Measurements from ENCODE around the gene MAN2B2. TPM values are rescaled to one million over a fixed set of nuclear protein-coding genes. Genes with fewer than 3 reads are reported as not detected.
A peak's percentile ranks its signal among the peaks of the same experiment; 100 is the strongest.

MAN2B2 gene
- polyA plus RNA-seq, 1 experiment, result 22.8 TPM

GRCh38 chr4:6660430-6660829 is 85.4 kb downstream of the MAN2B2 start:
- CTCF ChIA-PET, result interaction anchor here (1.1 kb wide), 1 partner anchor 8 kb away, joined by 4 read pairs; no protein-coding TSS in a partner anchor
- H3K9me3 ChIP-seq (ENCODE audit: control insufficient read depth, insufficient read depth, low read length), result peaks cover 7% of the 10 kb centered on the region; the same call in 1 of the 2 replicates

GRCh38 chr4:6662591-6662990 is 87.6 kb downstream of the MAN2B2 start:
- peaks cover 6% of the 10 kb centered on the region for H3K27me3 ChIP-seq (ENCODE audit: control insufficient read depth, insufficient read depth, low read length)
- no peak overlapping the region for H3K4me3 ChIP-seq (ENCODE audit: low read depth, low read length)
- POLR2A ChIA-PET, result interaction anchor here (2.9 kb wide), 1 partner anchor 11 kb away, joined by 10 read pairs; a partner anchor contains a TSS
- no peak for DNase-seq (ENCODE audit: low read depth, low spot score)
- TF ChIP-seq CTCF (IDR thresholded peaks at IDR 0.05; ENCODE audit: low read depth, low read length), result no peak
- CTCF ChIA-PET, result interaction anchor here (0.6 to 2.5 kb wide), 3 partner anchors 10 to 439 kb away, joined by 3 to 6 read pairs (median 4); no protein-coding TSS in a partner anchor
- H3K27ac ChIP-seq (ENCODE audit: low read depth, low read length), result no peak overlapping the region
- peaks cover 9% of the 10 kb centered on the region; the same call in 1 of the 2 replicates for H3K9me3 ChIP-seq (ENCODE audit: control insufficient read depth, insufficient read depth, low read length)

More at GRCh38 chr4:6660430-6660829, 85.4 kb downstream of the MAN2B2 start:
- DNase-seq (ENCODE audit: low read depth, low spot score), result no peak
- TF ChIP-seq CTCF (IDR thresholded peaks at IDR 0.05; ENCODE audit: low read depth, low read length), result no peak
- H3K4me3 ChIP-seq (ENCODE audit: low read depth, low read length), result no peak overlapping the region
- POLR2A ChIA-PET, result no interaction called here
- peaks cover 6% of the 10 kb centered on the region for H3K27me3 ChIP-seq (ENCODE audit: control insufficient read depth, insufficient read depth, low read length)
- H3K27ac ChIP-seq (ENCODE audit: low read depth, low read length), result no peak overlapping the region

- H3K27me3 ChIP-seq (ENCODE audit: control insufficient read depth, insufficient read depth, low read length), result peaks cover 6% of the 10 kb centered on the region
- H3K27ac ChIP-seq (ENCODE audit: low read depth, low read length), result no peak overlapping the region
- no peak for DNase-seq (ENCODE audit: low read depth, low spot score)
- ChIA-PET POLR2A (interaction anchor here (1.0 to 2.9 kb wide), 2 partner anchors 10 to 23 kb away, joined by 3 to 10 read pairs; partner anchors contain the start of gene MRFAP1), CTCF (interaction anchor here (0.8 to 2.5 kb wide), 2 partner anchors 9 to 311 kb away, joined by 3 to 6 read pairs; no protein-coding TSS in a partner anchor)
- TF ChIP-seq CTCF (IDR thresholded peaks at IDR 0.05; ENCODE audit: low read depth, low read length), result no peak
- H3K9me3 ChIP-seq (ENCODE audit: control insufficient read depth, insufficient read depth, low read length), result peaks cover 7% of the 10 kb centered on the region; the same call in 1 of the 2 replicates
- H3K4me3 ChIP-seq (ENCODE audit: low read depth, low read length), result no peak overlapping the region
Measured at GRCh38 chr4:6663596-6664393, 88.8 kb downstream of the MAN2B2 start.

- ChIA-PET POLR2A (no interaction called here), CTCF (no interaction called here)
- Histone ChIP-seq H3K27me3 (ENCODE audit: control insufficient read depth, insufficient read depth, low read length) (peaks cover 6% of the 10 kb centered on the region), H3K9me3 (ENCODE audit: control insufficient read depth, insufficient read depth, low read length) (peaks cover 7% of the 10 kb centered on the region; the same call in 1 of the 2 replicates), H3K27ac (ENCODE audit: low read depth, low read length) (no peak overlapping the region), H3K4me3 (ENCODE audit: low read depth, low read length) (no peak overlapping the region)
- no peak for DNase-seq (ENCODE audit: low read depth, low spot score)
- no peak for TF ChIP-seq CTCF (IDR thresholded peaks at IDR 0.05; ENCODE audit: low read depth, low read length)
Measured at GRCh38 chr4:6665320-6665654, 90.3 kb downstream of the MAN2B2 start.

- Histone ChIP-seq H3K27ac (ENCODE audit: low read depth, low read length) (peak overlapping the region; percentile 57), H3K4me3 (ENCODE audit: low read depth, low read length) (no peak overlapping the region), H3K27me3 (ENCODE audit: control insufficient read depth, insufficient read depth, low read length) (peaks cover 6% of the 10 kb centered on the region), H3K9me3 (ENCODE audit: control insufficient read depth, insufficient read depth, low read length) (peaks cover 11% of the 10 kb centered on the region; the same call in 1 of the 2 replicates)
- ChIA-PET POLR2A (interaction anchor here (1.5 kb wide), 1 partner anchor 28 kb away, joined by 3 read pairs; the partner anchor contains the start of gene MRFAP1), CTCF (interaction anchor here (0.9 kb wide), 1 partner anchor 8 kb away, joined by 4 read pairs; no protein-coding TSS in a partner anchor)
- DNase-seq (ENCODE audit: low read depth, low spot score), result peak; percentile 34
- no peak for TF ChIP-seq CTCF (IDR thresholded peaks at IDR 0.05; ENCODE audit: low read depth, low read length)
Measured at GRCh38 chr4:6668391-6668790, 93.4 kb downstream of the MAN2B2 start.
